IMR-90 (cell line): Measurements from ENCODE around the gene KIF1A.
"Not testable (repeated sequence)": the region's sequence is repeated elsewhere in the genome, so short reads cannot be mapped to it uniquely, and the experiment has no call there.

Experiments used
- MXI1 ChIP-seq: IDR thresholded peaks from 2 replicates; pipeline ENCODE4 v1.6.1; 2012; ENCODE audit warnings: low read depth, mild to moderate bottlenecking, low read length, moderate library complexity, borderline replicate concordance
- SMC3 ChIP-seq: fragments of 150-350 bp; IDR thresholded peaks from 2 replicates; pipeline ENCODE4 v1.6.1; 2016; ENCODE audit warnings: low read depth, mild to moderate bottlenecking, antibody characterized with exemption, low read length, moderate library complexity
- TF ChIP-seq, protein P1 (sequence below): conservative IDR thresholded peaks from 2 replicates; pipeline ENCODE4 v1.5.1; 2012; ENCODE audit warnings: mild to moderate bottlenecking, low read depth, low read length, improper control_type of control experiment
- TF ChIP-seq, protein P2 (sequence below): fragments of 150-350 bp; IDR thresholded peaks from 2 replicates; pipeline ENCODE4 v1.6.1; 2017; ENCODE audit warnings: mild to moderate bottlenecking, antibody characterized with exemption, low read length, low read depth

DNA sequence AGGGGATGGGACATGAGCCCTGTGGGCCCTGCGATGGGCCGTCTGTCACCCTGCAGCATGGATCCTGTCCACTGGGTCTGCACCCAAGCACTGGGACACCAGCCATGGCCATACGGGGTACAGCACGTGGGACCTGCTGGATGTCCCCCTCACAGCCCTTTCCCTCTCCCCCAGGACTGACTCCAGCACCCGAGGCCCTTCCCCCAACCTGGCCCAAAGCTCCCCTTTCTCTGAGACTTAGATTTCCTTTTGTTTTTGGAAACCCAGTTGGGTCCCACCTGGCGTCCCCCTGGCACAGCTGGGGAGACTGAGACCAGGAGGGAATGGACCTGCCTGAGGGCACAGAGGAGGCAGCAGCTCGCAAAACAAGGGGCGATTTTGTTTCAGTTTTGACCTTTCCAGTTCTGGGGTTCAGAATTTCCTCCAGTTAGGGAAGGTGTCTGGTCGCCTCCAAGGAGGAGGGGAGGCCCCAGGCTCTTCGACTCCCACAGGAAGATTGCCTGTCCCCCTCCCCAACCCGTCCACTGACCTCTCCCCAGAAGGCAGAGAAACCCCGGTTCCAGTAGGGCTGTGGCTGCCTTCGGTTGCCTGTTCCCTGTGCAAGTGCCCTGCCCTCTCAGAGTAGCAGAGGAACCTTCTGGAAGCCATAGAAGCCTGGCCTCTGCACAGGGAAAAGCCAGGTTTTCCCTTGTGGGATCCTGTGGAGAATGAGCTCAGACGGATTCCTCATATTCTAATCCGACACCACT lies 135.9 kb downstream of the KIF1A start:
- TF ChIP-seq MXI1, SMC3: not testable (repeated sequence)
- TF ChIP-seq, protein P1, sequence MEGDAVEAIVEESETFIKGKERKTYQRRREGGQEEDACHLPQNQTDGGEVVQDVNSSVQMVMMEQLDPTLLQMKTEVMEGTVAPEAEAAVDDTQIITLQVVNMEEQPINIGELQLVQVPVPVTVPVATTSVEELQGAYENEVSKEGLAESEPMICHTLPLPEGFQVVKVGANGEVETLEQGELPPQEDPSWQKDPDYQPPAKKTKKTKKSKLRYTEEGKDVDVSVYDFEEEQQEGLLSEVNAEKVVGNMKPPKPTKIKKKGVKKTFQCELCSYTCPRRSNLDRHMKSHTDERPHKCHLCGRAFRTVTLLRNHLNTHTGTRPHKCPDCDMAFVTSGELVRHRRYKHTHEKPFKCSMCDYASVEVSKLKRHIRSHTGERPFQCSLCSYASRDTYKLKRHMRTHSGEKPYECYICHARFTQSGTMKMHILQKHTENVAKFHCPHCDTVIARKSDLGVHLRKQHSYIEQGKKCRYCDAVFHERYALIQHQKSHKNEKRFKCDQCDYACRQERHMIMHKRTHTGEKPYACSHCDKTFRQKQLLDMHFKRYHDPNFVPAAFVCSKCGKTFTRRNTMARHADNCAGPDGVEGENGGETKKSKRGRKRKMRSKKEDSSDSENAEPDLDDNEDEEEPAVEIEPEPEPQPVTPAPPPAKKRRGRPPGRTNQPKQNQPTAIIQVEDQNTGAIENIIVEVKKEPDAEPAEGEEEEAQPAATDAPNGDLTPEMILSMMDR, result not testable (repeated sequence)
- TF ChIP-seq, protein P2, sequence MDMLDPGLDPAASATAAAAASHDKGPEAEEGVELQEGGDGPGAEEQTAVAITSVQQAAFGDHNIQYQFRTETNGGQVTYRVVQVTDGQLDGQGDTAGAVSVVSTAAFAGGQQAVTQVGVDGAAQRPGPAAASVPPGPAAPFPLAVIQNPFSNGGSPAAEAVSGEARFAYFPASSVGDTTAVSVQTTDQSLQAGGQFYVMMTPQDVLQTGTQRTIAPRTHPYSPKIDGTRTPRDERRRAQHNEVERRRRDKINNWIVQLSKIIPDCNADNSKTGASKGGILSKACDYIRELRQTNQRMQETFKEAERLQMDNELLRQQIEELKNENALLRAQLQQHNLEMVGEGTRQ, result not testable (repeated sequence)
